GM20431 (cell line): Measurements from ENCODE around the gene SRGAP2.
"Not testable (repeated sequence)": the region's sequence is repeated elsewhere in the genome, so short reads cannot be mapped to it uniquely, and the experiment has no call there.

Experiments used
- in situ Hi-C: fragments of 300-500 bp; cut with MseI, MboI; formaldehyde crosslinking; loops from one replicate; pipeline ENCODE4 v1.15.0; 2020; ENCODE audit warnings: low sequenced_read_pairs; ENCODE audit not compliant: unreplicated experiment

Gene SRGAP2

GRCh38 chr1:206245479-206245878 is 42.1 kb downstream of the SRGAP2 start:
- in situ Hi-C loops: not testable (repeated sequence)

GRCh38 chr1:206246129-206246886 is 43.0 kb downstream of the SRGAP2 start:
- in situ Hi-C loops: not testable (repeated sequence)

DNA sequence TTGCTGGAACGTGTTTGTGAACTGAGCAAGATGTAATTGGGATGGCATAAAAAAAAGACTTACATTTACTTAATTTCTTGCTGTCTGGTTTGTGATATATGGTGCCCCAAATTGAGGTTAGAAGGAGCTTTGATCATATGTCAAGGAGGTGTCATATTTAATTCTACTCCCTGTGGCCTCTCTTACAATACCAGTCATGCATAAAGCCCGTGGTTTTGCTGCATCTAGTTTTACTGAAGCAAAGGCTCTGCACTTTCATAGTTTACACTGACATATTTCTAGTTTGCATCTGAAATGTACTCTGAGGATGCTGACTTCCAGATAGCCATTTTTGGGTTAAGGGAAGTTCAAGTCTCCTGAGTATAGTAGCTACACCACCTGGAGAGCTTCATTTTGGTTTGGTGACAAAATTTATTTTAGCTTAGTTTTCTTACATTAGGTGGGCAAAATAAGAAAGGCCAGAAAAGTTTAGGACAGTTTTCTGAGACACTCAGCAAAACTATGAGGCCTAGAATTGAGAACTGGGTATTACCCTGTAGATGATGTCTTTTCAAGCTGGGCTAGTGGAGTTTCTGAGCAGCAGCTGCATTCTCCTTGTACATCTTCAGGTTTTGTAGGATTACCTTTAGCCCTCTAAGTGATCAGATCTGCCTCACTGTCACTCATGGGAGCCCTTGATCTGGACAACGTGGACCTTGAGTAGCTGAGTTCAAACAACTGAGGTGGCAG is 47.8 kb downstream of the SRGAP2 start:
- in situ Hi-C loops: not testable (repeated sequence)

DNA sequence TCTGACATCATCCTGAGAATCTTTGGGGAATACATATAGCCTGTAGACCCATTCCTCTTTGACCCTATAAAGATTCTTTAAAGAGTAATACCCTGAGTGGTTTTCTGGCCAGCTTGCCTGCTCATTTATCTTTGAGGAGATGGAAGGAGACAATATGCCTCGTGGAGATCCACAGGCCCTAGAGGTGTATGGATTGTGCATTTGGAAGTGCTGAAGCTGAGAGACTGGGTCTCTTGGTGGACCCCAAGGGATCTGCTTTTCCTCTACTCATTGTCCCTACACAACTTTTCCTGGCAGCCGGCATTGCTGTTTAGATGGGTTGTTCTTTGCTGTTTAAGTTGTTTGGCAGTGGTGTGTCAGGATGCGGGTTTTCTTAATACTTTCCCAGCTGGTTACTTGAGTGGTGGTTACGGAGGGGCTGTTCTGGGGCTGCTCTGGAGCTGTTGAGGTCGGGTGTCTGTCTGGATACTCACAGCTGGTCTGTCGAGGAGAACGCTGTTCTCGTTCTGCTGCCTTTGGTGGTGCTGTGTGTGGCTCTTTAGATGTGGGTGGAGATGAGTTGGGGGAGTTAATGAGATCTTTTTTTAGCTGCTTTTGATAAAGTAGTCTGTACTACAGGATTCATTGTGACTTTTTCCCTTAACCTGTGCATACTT is 49.5 kb downstream of the SRGAP2 start:
- in situ Hi-C loops: not testable (repeated sequence)
